GM18873 (cell line): ENCODE data around the gene GGT6.

Experiments
- ATAC-seq: cut with Tn5 transposase; IDR thresholded peaks from one replicate; pipeline ENCODE4 v1.9.1; 2021; ENCODE audit warnings: mild to moderate bottlenecking, moderate library complexity, moderate number of reproducible peaks; ENCODE audit not compliant: unreplicated experiment, low FRiP score

GGT6 gene

DNA sequence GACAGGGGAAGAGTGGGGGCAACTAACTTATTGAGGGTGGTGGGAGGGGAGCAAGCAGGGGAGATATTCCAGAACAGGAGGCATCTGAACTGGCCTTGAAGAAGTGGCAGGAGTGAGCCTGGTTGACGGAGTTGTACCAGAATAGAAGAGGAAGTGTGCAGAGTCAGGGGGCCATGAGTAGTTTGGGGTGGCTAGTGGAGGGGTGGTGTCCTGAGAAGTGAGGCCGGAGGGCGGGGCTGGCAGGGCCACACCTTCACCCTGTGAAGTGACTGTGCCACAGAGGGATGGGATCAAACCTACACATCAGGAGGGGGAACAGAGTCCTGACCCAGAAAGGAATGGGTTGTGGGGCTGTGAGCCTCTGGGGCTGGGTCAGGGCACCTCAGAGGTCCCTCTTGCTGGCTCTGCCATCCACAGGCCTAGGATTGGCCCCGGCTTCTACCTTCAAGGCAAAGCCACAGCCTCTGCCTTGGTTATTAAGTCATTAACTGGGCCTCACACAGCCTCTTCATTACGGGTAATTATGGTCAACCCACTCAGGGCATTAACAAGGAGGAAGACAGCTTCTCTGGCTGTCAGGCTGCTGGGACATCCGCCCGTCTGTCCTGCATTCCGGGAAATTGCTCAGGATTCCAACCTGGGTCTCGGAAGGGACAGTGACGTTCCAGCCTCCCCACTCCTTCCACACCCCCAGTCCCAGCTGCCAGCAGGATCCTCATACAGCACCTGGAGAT is 49.0 kb downstream of the GGT6 start:
- ATAC-seq = no peak

DNA sequence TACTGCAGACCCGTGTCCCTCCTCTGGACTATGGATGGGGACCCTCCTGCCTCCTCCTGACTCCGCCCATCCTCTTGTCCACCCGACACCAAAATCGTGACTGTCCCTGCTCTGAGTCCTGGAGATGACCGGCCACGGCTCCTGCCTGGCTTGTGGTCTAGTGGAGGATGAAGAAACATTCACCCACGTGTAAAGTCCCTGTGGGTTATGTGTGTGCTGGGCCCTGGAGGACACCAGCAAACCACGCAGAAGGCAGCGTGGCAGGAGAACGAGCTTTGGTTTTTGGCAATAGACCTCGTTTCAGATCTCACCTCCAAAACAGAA is 49.8 kb downstream of the GGT6 start:
- ATAC-seq = no peak

DNA sequence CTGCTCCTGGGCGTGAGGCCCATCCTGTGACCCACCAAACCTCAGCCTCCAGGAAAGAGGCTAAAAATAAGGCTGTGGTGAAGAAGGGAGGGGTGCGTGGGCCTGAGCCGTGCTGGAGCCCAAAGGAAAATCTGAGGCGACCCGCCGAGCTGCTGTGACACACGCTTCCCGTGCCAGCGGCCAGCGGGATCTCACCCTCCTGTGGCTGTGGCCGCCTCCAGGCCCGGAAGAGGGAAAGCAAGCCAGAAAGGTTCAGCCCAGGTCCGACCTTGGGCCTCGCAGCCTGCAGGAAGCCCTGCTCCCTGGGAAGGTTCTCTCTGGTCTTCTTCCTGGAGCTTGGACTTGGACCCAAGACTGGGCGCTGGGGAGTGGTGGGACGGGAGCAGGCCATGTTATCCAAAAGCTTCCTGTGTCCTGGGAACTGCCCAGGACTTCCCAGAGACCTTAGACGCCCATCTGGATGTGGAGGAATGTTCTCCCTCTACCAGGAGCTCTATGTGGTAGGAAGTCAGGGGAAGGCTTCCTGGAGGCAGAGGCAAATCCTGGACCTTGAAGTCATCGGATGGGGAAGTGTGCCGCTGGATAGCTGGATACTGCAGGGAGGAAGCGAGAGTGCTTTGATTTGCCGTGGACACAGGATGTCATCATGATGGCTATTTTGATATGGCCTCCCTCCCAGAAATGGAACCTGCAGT is 50.3 kb downstream of the GGT6 start:
- no peak for ATAC-seq

DNA sequence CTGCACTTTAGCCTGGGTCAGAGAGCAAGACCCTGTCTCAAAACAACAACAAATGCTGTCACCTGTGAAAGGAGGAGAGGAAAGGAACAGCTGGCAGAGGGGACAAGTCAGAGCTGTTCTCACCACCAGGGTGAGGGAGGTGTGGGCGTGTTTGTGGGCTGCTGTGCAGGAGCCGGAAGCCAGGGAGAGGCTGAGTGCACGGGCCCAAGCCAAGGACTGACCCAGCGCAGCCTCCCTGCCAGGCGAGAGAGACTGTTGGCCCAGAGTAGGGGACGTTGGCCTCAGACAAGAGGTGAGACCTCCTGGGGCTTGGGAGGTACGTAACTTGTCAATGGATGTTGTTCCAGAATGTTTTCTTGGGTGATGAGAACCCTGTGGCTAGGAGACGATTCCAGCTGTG is 51.0 kb downstream of the GGT6 start:
- no peak for ATAC-seq

DNA sequence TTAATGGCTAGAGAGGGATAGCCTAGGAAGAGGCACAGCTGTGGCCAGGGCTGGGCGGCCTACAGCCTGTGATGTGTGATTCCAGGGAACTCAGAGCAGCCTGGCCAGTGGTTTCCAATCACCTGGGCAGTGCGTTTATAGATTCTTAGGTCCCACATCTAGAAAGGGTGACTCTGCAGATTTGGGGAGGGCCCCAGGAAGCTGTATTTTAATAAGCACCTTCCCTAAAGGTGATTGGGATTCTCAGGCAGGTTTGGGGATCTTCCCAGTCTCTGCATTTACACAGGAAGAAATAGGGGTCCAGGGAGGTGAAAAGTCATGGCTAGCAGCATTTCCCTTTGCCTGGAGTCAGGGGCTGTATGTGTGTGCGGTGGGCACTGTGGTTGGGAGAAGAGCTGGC is 52.2 kb downstream of the GGT6 start:
- no peak for ATAC-seq

DNA sequence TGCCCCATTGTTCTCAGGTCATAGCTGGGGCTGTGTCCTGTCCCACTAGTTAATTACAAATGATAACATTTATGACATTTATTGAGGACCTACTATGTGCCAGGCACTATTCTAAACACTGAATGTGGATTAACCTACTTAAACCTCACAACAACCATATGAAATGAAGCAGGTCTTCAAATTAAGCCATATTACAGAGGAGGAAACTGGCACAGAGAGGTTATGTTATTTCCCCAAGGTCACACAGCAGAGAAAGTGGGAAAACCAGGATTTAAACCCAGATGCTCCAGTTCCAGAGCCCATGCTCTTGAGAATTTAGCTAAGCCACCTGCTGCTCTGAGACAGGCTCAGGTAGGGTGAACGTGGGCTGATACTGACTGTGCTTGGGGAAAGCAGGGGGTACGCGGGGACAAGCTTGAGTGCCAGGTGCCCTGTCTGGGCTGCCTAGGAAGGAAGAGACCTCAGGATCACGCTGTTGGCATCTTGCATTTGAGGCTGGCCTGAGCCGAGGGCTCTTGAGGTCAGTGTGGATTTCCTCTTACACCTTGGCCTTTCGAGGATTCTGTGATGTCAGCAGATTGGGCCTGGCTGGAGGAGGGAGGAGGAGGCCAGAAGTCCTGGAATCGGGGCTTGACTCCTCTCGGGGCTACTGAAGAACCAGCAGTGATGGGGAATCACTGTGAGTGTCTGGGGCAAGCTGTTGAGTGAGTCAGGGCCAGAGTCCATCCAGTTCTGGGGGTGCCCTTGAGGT is 52.8 kb downstream of the GGT6 start:
- ATAC-seq = no peak
